Central memory CD8-positive, alpha-beta T cell (primary cell): Measurements from ENCODE around the gene GADL1.

Experiments
- ATAC-seq: fragments of 150-1000 bp; cut with Tn5 transposase; replicated peaks from 2 replicates; pipeline ENCODE4 v1.10.0; 2022; ENCODE audit warnings: mild to moderate bottlenecking, moderate FRiP score, moderate number of reproducible peaks; ENCODE audit not compliant: poor library complexity, severe bottlenecking; ENCODE audit errors: extremely low read depth
- DNase-seq, 2 donors: peaks; one replicate each; pipeline ENCODE4 v3.0.0; 2021; ENCODE audit warnings: low spot score in 2 of 2
- H3K27ac Mint-ChIP-seq: one replicate; pipeline ENCODE4 v1.8.0; 2022; ENCODE audit warnings: low read depth, mild to moderate bottlenecking, moderate library complexity, mixed read lengths
- H3K27me3 Mint-ChIP-seq: one replicate; pipeline ENCODE4 v1.8.0; 2022; ENCODE audit warnings: mixed read lengths
- H3K36me3 Mint-ChIP-seq: one replicate; pipeline ENCODE4 v1.8.0; 2022; ENCODE audit warnings: mild to moderate bottlenecking, moderate library complexity, mixed read lengths; ENCODE audit not compliant: insufficient read depth
- H3K4me1 Mint-ChIP-seq: one replicate; pipeline ENCODE4 v1.8.0; 2022; ENCODE audit warnings: mixed read lengths
- H3K4me3 Mint-ChIP-seq: one replicate; pipeline ENCODE4 v1.8.0; 2022; ENCODE audit warnings: mild to moderate bottlenecking, moderate library complexity, mixed read lengths
- H3K9me3 Mint-ChIP-seq: one replicate; pipeline ENCODE4 v1.8.0; 2022; ENCODE audit warnings: mixed read lengths

Gene GADL1

GRCh38 chr3:30742796-30743619 lies 151.5 kb downstream of the GADL1 start:
- no peaks in the 10 kb centered on the region for H3K4me1 Mint-ChIP-seq
- H3K4me3 Mint-ChIP-seq, result no peak overlapping the region
- H3K36me3 Mint-ChIP-seq, result no peaks in the 10 kb centered on the region
- no peak overlapping the region for H3K27ac Mint-ChIP-seq
- no peak for DNase-seq
- H3K9me3 Mint-ChIP-seq, result no peaks in the 10 kb centered on the region
- no peaks in the 10 kb centered on the region for H3K27me3 Mint-ChIP-seq
- ATAC-seq, result no peak

DNA sequence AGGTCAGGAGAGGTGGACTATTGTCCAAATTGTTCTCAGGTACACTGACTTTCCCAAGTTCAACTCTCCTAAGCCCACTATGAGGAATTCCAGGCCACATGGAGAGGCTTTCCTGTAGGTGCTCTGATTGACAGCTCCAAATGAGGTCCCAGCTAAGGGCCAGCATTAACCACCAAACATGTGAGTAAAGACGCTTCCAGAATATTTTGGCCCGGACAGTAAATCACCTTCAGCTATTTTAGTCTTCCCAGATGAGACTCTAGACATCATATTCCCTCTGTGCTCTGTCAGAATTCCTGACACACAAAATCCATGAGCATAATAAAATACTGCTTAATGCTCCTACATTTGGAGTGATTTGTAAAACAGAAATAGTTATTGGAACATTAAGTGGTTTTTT lies 152.6 kb downstream of the GADL1 start:
- no peak for DNase-seq
- no peaks in the 10 kb centered on the region for H3K9me3 Mint-ChIP-seq

GRCh38 chr3:30738605-30739004 lies 155.9 kb downstream of the GADL1 start:
- no peak overlapping the region for H3K27ac Mint-ChIP-seq
- ATAC-seq (no peak), DNase-seq (no peak)
- H3K4me3 Mint-ChIP-seq, result no peak overlapping the region
- H3K27me3 Mint-ChIP-seq, result peaks cover 10% of the 10 kb centered on the region
- H3K36me3 Mint-ChIP-seq, result no peaks in the 10 kb centered on the region
- peaks cover 7% of the 10 kb centered on the region for H3K4me1 Mint-ChIP-seq
- no peaks in the 10 kb centered on the region for H3K9me3 Mint-ChIP-seq

More for the DNA sequence above, 152.6 kb downstream of the GADL1 start:
- H3K36me3 Mint-ChIP-seq, result no peaks in the 10 kb centered on the region
- no peak overlapping the region for H3K4me3 Mint-ChIP-seq
- ATAC-seq, result no peak
- no peak overlapping the region for H3K27ac Mint-ChIP-seq
- no peaks in the 10 kb centered on the region for H3K27me3 Mint-ChIP-seq
- H3K4me1 Mint-ChIP-seq, result no peaks in the 10 kb centered on the region

GRCh38 chr3:30737743-30738499 lies 156.5 kb downstream of the GADL1 start:
- Mint-ChIP-seq H3K4me1 (peaks cover 7% of the 10 kb centered on the region), H3K27me3 (peaks cover 10% of the 10 kb centered on the region), H3K27ac (no peak overlapping the region), H3K4me3 (no peak overlapping the region), H3K9me3 (no peaks in the 10 kb centered on the region), H3K36me3 (no peaks in the 10 kb centered on the region)
- ATAC-seq (no peak), DNase-seq (no peak)

GRCh38 chr3:30733696-30734095 lies 160.8 kb downstream of the GADL1 start:
- DNase-seq (no peak), ATAC-seq (no peak)
- peaks cover 10% of the 10 kb centered on the region for H3K27me3 Mint-ChIP-seq
- H3K27ac Mint-ChIP-seq, result no peak overlapping the region
- no peaks in the 10 kb centered on the region for H3K36me3 Mint-ChIP-seq
- H3K4me1 Mint-ChIP-seq, result peaks cover 14% of the 10 kb centered on the region
- no peak overlapping the region for H3K4me3 Mint-ChIP-seq
- H3K9me3 Mint-ChIP-seq, result no peaks in the 10 kb centered on the region

DNA sequence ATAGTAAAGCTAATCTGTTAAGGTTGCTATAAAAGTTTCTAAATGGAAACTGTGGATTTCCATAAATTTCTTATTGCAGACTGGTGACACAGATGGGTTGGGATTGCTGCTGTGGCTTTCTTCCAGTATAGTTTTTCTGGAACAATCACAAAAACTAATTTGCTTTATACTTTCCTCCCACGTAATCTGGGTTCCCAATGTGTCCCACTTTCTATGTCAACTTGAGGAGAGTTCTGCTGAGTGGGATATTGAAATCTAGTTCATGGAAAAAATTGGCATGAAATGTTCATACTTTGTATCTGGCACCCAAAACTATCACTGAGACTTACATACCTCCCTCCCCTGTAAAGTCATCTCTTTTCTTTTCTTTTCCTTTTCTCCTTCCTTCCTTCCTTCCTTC lies 161.3 kb downstream of the GADL1 start:
- no peak for ATAC-seq
- no peak overlapping the region for H3K27ac Mint-ChIP-seq
- peaks cover 10% of the 10 kb centered on the region for H3K27me3 Mint-ChIP-seq

GRCh38 chr3:30730967-30731366 lies 163.5 kb downstream of the GADL1 start:
- no peak for DNase-seq
- H3K27ac Mint-ChIP-seq, result no peak overlapping the region
- H3K4me3 Mint-ChIP-seq, result no peak overlapping the region
- H3K9me3 Mint-ChIP-seq, result no peaks in the 10 kb centered on the region
- H3K27me3 Mint-ChIP-seq, result peaks cover 10% of the 10 kb centered on the region
- H3K36me3 Mint-ChIP-seq, result no peaks in the 10 kb centered on the region
- H3K4me1 Mint-ChIP-seq, result peaks cover 14% of the 10 kb centered on the region
- no peak for ATAC-seq

More for the DNA sequence above, 161.3 kb downstream of the GADL1 start:
- DNase-seq, result no peak
- H3K9me3 Mint-ChIP-seq, result no peaks in the 10 kb centered on the region
- peaks cover 14% of the 10 kb centered on the region for H3K4me1 Mint-ChIP-seq
- no peak overlapping the region for H3K4me3 Mint-ChIP-seq
- H3K36me3 Mint-ChIP-seq, result no peaks in the 10 kb centered on the region

GRCh38 chr3:30729936-30730335 lies 164.5 kb downstream of the GADL1 start:
- Mint-ChIP-seq H3K4me1 (peaks cover 12% of the 10 kb centered on the region), H3K27me3 (peaks cover 5% of the 10 kb centered on the region), H3K27ac (no peak overlapping the region), H3K4me3 (no peak overlapping the region), H3K9me3 (no peaks in the 10 kb centered on the region), H3K36me3 (no peaks in the 10 kb centered on the region)
- ATAC-seq, result no peak
- DNase-seq, result no peak

DNA sequence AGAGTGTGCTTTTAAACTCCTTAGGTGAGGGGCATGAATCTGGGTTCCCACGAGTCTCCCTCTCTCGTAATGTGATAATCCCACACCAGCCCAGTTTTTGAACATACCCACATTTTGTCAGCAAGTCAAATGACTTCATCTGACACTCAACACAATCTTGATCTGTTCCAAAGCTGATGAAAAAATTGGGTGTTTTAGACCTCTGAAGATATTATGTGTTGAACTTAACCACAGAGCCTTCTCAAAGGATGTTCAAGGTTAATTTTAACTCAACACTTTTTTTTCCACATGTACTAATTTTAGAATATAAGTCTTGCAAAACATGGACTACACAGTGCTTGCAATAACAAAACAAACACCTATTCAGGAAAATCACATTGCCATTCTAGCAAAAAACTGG lies 164.9 kb downstream of the GADL1 start:
- no peaks in the 10 kb centered on the region for H3K36me3 Mint-ChIP-seq
- no peak for DNase-seq
- ATAC-seq, result no peak
- no peaks in the 10 kb centered on the region for H3K9me3 Mint-ChIP-seq
- H3K27ac Mint-ChIP-seq, result no peak overlapping the region
- peaks cover under 1% of the 10 kb centered on the region for H3K27me3 Mint-ChIP-seq
- H3K4me1 Mint-ChIP-seq, result peaks cover 8% of the 10 kb centered on the region
- no peak overlapping the region for H3K4me3 Mint-ChIP-seq

DNA sequence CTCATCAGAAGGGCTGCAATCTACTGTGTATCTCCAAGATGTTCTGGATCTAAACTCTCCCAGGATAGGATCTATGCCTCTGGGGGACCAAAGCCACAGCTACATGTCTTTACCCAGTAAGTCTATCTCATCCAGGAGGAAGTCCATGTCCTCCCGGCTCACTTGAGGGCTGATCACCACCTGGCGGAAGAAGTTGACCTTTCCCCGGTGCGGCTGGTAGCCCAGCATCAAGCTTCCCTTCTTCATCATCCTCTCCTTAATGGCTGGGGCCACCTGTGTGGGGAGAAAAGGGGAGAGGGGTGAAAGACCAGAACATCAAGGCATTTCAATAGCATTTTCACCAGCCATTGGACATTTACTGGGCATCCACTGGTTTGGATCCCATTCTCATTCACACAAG lies 166.3 kb downstream of the GADL1 start:
- Mint-ChIP-seq H3K27me3 (no peaks in the 10 kb centered on the region), H3K27ac (no peak overlapping the region), H3K4me3 (no peak overlapping the region), H3K9me3 (no peaks in the 10 kb centered on the region), H3K4me1 (peaks cover 8% of the 10 kb centered on the region), H3K36me3 (no peaks in the 10 kb centered on the region)
- DNase-seq, result no peak
- no peak for ATAC-seq

DNA sequence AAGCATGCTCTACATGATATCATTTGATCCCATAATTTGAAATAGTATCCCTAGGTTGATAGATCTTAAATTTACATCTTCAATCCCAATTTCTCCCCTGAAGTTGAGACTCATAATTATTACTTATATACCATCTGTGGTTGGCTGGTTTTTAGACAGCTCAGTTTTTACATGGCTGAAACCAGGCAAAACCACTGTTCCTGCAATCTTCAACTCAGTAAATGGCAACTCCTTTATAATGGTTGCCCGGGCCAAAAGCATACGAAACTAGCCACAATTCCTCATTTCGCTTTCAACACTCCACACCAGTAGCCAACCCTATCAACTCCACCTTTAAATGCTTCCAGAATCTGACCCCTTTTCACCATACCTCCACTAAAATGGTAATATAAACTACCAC lies 169.6 kb downstream of the GADL1 start:
- no peak for DNase-seq
- H3K9me3 Mint-ChIP-seq, result no peaks in the 10 kb centered on the region
- no peak overlapping the region for H3K4me3 Mint-ChIP-seq
- H3K4me1 Mint-ChIP-seq, result peaks cover 7% of the 10 kb centered on the region
- H3K27me3 Mint-ChIP-seq, result no peaks in the 10 kb centered on the region
- H3K27ac Mint-ChIP-seq, result no peak overlapping the region
- H3K36me3 Mint-ChIP-seq, result no peaks in the 10 kb centered on the region
- no peak for ATAC-seq

GRCh38 chr3:30723211-30723610 lies 171.2 kb downstream of the GADL1 start:
- Mint-ChIP-seq H3K9me3 (no peaks in the 10 kb centered on the region), H3K36me3 (no peaks in the 10 kb centered on the region), H3K4me3 (no peak overlapping the region), H3K27me3 (no peaks in the 10 kb centered on the region), H3K4me1 (no peaks in the 10 kb centered on the region), H3K27ac (no peak overlapping the region)
- DNase-seq (no peak), ATAC-seq (no peak)

- DNase-seq, result no peak
- no peaks in the 10 kb centered on the region for H3K9me3 Mint-ChIP-seq
- H3K4me3 Mint-ChIP-seq, result no peak overlapping the region
- no peaks in the 10 kb centered on the region for H3K4me1 Mint-ChIP-seq
- no peaks in the 10 kb centered on the region for H3K36me3 Mint-ChIP-seq
- H3K27ac Mint-ChIP-seq, result no peak overlapping the region
- no peaks in the 10 kb centered on the region for H3K27me3 Mint-ChIP-seq
- ATAC-seq, result no peak
Measured at GRCh38 chr3:30721314-30721634, 173.2 kb downstream of the GADL1 start.
